Measurements from ENCODE around the gene POLE.

The POLE gene

DNA sequence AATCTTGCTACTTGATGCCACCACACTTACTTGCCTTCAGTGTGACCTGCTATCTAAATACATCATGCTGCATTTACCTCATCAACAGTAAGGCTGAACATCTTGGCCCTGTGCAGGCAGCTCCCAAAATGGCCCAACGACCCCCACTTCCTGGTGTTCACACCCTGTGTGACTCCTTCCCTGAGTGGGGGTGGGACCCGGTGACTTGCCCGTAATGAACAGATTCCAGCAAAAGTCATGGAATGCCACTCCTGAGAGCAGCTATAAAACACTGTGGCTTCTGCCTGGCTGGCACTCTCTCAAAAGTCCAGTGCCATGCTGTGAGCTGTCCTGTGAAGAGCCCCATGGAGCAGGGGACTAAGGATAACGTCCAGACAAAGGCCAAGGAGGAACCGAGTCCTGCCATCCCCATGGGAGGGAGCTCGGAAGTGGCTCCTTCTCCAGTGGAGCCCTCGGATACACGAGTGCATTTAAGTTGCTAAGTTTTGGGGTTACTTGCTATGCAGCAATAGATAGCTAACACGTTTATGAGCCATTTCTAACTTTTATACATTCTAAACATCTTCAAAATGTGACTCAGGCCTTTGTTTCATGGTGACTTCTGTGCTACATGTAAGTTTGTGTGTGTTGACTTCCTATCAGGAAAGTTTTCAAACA is 35.6 kb downstream of the POLE start:
- DNase-seq: no peak

DNA sequence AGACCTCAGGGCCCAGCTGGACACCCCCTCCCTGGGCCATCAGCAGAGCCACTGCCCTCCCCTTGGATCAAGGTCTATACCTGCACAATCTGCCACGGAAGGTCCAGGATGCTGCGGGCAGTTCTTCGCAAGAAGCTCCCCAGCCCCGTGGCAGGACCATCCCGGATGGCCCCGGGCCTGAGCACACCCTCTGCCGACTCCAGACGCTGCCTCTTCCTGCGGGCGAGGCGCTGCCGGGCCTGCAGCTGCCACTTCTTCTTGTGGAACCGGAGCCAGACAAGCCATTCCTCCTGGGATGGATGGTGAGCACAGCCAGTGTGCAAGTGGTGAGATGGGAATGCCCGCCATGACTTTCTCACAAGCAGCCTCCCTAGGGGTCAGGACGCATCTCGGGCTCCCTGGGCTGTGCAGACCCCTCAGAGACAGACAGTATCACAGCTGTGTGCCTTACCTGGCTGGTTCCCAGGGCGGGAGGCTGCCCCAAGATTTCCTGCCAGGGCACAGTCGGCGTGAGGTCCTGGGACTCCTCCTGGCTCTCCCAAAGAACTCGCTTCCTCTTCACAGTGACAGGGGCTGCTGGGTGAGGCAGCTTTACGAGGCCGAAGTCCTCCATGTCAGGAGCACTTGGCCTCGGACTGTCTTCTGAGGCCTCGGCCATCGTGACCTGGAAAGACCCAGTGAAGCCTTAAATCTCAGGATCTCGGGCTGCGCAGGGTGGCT is 37.8 kb downstream of the POLE start:
- no peak for DNase-seq

DNA sequence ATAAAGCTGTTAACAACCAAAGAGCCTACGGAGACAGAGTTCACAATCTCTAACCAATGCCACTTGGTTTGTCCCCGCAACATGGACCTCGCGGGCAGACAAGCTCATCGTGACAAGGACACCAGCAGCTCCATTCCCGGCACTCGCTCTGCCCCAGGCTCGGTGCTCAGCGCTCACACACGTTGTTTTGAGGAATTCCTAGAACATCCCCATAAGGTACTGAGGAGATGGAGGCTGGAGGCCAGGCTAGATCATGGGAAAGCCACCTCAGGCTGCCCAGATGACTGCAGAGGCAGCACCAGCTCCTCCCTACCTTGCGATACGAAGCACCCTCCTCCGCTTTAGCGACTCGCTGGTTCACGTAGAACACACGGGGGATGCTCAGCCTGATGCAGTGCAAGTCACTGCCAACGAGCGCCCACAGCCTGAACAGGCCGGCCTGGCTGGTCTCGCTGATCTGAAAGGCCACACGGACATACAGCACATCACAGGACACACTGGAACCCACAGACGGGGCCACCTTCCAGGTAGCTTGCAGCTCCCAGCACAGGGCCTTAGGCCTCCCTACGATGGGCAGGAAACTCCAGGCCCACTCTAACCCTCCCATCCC is 38.4 kb downstream of the POLE start:
- DNase-seq: no peak

DNA sequence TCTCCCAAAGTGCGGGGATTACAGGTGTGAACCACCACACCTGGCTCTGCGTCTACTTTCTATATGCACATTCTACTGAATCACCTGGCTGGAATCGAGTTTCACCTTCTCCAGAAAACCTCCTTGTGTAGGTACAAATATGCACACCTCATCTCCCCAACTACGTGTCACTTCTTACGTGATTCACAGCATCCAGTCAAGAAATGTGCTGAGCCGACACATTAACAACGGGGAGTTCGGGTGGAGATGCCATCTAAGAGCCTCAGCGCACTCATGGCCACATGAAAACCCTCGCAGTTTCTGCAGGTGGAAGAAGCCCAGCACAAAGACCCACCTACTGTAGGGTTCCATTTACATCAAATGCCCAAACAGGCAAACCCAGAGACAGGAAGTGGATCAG is 39.3 kb downstream of the POLE start:
- DNase-seq: no peak

DNA sequence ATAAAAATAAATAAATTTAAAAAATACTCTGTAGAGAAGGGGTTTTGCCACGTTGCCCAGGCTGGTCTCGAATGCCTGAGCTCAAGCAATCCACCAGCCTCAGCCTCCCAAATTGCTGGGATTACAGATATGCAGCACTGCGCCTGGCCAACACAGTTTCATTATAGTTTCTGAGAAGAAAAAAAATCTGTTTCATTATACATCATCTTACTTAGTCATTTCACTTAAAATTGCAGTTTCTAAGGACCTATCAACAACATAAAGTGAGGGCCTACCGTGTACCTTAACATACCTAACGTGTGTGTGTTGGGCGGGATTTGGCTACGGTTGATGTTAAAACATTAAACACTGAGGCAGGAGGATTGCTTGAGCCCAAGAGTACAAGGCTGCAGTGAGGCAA is 40.3 kb downstream of the POLE start:
- no peak for DNase-seq

DNA sequence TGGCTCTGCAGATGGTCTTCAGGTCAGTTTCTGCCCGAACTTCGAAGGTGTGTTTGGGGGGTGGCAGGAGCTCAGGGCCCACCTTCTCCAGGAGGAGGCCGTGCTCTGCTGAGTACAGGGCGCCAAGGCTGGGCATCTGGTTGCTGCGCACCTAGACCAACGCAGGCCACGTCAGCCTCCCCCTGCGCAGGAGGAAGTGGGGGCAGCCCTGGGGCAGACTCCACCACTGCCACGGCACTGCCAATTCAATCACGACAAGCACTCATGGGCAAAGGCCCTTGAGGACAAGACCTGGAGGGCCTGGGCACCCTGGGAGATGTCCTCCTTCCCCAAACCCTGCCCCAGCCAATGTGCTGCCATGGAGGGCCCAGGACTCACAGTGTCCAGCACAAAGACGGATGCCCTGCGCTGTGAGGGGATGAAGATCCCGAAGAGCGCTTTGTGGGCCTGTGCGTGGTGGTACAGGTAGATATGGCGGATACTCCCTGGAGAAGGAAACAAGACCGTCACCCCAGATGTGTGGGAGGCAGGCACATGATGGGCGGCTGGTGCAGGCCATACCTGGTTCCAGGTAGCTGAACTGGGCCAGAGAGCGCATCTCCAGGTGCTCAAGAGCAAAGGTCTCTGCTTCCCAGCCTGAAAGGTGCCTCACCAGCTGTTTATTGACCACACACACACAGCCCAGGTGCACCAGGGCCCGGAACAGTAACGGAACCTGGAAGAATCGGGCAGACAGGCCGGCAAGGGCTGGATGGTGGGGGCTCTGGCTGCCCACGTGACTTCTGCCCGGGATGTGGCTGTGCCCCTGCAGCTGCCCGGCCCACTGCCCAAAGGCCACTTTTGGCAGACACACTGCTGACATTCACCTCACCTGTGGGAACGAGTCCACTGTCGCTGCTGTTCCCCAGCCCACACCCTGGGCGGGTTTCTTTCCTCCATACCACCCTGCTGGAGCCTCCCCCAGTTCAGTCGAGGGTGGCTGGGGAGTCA is 44.0 kb downstream of the POLE start:
- DNase-seq: no peak

DNA sequence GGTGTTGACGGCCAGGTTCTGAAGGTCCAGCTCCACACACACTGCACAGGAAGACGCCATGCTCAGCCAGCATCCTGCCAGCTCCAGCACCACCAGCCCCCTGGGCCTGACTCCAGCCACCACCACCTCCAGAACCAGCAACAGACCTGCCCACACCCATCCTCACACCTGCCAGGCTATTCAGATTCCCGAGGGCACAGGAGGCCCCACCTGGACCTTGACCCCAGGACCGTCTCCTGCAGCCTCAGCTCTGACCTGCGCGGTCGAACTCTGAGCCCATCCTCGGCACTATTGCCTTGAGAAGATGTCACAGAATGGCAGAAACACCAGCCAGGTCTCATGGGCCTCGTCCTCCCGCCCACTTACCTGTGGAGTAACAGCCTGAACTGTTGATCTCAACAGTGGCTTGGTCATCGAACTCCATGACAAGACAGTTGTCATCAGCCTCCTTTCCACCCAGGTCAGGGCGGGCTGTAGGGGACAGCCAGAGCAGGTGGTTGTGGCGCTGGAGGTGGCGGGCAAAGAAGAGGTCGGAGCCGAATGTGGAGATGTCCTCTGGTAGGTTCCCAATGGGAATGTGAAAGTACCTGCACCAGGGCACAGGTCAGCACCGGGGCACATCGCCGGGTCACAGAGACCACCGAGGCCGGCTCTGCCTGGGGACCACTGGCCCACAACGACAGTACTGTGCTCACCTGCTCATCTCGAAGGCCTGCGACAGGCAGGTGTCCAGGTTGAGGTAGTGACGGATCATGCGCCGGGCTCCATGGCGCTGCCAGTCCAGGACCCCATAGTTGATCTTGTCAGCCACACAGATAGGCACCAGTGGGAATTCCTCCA is 45.1 kb downstream of the POLE start:
- DNase-seq: no peak

DNA sequence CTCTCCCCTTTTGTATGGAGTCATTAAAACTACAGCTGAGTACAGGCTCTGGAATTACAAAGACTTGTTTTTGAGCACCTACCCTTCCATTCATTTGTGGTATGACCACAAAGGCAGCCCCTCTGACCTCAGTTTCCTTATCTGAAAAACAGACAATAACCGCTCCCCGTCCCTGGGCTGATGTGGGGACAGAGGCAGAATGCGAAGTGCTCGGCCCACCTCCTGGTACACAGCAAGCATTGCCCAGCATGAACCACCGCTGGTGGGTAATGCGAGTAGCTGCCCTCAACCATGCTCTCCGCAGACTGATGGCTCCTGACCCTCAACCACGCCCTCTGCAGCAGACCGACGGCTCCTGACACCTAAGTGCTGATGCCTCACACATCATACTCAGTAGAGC is 46.2 kb downstream of the POLE start:
- DNase-seq: no peak

DNA sequence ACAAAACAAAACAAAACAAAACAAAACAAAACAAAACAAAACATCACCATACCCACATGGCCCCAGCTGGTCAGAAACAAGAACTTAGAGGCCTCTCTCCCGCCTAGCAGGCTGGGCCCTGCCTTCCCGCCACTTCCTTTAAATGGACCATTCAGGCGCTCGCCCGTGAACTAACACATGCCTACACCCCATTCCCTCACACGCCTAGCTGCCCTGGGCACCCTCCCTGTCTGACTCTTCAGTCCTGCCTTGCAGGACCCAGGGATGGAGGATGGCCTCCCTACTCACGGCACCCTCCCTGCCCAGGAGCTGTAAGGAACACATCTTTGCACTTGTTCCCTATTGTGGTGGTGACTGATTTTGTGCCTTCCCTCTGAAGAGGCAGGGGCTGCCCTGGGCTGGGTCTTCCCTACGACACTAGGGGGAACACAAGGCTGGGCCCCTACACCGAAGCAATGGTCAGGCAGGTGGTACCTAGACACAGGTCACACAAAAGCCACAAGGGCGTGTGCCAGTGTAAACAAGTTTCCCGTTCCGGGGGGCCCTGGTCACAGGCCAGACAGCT is 47.1 kb downstream of the POLE start:
- no peak for DNase-seq

DNA sequence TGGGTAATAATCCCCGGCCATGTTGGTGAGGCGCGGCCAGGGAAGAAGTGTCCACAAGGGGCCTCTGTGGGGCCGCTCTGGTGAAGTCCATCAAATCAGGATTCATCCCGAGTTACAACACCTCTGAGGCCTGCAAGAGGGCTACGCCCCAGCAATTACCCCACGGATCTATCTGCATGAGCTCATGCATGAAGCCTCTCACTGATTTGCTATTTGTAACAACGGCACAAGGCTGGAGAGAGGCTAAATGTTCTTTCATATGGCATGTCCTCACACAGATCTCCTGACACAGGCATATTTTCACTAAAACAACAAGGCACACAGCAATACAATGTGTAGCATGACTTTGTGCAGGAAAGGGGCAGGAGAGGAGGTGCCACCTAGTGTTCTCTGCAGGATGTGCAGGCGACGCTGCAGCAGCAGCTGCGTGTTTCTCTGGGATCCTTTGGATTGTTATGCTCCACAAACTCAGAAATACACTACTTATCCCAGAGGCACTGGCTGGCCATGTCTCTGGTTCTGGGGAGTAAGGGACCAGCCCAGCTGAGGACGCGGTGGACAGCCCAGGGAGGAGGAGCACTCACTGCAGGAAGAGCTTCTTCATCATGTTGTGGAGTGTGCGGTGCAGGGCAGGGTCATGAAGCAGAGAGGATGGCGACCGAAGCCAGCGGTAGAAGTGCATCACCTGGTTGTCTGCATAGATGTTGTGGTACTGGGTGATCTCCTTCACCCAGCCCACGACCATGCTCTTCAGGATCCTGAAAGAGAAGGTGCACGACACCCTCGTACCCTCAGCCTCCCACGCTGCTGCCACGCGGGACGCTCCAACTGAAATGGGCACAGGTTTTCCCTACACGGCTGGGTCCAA is 48.4 kb downstream of the POLE start:
- DNase-seq: no peak

DNA sequence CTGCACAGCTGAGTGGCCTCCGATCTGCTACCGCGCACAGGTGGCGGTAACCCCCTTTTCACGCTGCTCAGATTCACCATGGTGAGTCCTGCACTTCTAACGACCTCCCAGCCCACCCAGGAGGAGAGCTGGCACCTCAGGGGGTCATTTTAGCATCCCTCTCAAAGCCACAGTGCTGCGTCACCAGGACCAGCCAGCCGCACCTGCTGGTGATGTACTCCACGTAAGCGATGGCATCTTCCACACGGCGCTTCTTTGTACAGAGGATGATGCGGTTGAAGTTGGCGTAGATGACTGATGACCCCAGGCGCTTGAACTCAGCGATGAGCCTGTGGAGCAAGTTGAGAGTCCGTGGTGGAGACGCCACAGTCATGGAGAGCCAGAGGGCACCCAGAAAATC is 49.3 kb downstream of the POLE start:
- no peak for DNase-seq

DNA sequence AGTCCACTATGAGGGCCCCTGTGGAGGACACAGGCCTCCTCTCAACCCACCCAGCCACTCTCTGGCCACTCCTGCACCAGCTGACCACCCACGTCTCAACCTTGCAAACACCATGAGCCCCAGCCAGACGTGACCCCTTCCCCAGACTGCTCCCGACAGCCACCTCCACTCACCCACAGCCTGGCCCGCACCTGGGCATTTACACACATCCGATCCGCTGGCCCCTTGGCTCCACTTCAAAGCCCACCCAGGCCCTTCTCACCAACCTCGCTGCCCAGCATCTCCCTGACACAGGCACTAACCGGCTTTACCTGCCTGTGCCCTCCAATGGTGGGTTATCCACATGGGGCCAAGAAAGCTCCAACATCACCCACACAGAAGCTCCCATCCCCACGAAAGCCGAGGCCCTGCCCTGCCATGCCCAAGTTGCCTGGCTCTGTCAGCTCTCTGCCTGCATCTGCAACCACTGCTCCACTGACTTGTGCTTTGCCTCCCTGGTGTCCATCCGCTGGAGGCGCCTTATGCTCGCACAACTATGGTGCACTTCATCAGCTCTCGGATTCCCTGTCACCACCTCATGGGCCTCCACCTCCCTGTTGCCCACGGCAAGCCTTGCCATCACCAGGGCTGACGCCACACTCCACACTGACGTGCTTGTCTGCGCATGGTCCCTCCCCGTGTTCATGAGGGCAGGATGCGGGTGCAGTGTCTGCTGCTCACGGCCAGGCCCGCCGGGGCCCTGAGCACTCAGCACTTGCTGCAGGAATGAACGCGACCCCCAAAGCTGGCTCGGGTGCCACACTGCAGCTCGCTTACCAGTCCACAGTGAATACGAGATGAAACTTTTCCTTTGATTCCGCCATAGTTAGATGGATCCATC is 51.8 kb downstream of the POLE start:
- no peak for DNase-seq

DNA sequence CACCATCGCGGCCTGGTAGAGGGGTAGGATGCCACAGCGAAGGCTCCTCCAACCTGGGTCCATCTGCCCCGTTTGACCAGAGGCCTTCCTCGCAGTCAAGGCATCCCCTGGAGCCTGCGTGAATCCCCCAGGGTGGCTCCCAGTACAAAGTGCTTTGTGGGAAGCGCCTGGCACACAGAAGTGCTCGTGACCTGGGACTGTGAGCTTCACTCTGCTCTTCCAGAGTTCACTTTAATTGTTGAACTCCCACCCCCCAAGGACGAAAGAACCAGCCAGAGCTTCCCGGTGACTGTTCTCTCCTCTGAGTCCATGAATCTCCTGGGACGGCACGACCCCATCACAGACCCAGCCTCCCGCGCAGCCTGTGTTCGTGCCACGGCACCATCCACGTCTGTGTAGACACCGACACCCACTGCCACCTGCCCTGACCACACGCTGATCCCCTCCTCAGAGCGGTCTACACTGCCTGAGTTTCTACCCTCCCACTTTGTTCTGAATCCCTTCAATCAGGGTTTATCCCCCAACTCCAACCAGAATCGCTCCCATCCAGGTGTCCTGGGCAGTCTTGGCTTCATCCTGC is 52.6 kb downstream of the POLE start:
- DNase-seq: no peak

DNA sequence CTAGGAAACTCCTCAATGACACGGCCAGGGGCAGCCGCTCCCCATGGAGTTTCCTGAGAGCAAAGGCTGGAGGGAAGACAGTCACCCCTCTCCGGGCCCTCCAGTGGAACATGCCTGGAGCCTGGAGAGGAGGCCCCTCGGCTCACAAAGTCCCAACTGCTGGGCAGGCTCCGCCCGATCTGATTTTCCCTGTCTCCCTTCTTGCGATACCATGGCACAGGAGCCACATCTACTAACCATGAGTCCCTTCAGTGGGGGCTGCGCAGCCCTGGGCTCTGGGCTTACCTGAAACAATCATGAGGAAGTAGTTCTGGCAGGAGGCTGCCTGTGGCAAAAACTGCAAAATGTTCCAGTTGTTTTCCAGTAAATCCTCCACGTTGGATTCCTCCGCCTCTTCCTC is 53.2 kb downstream of the POLE start:
- no peak for DNase-seq

DNA sequence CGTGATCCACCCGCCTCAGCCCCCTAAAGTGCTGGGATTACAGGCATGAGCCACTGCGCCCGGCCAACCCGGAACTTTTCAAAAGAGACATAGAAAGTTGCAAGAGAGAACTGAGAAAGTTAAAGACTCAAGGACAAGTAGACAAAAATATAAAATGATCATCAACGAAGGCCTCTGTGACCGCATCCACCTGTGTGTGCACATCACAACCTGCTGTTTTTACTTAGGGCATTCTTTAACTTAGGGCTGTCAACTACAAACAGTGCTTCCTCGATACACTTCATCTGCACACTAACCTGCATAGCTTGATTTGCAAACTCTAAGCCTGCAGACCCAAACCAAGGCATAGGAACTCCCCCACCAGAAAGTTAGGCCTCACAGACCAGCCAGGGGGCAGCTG is 53.7 kb downstream of the POLE start:
- DNase-seq: no peak

DNA sequence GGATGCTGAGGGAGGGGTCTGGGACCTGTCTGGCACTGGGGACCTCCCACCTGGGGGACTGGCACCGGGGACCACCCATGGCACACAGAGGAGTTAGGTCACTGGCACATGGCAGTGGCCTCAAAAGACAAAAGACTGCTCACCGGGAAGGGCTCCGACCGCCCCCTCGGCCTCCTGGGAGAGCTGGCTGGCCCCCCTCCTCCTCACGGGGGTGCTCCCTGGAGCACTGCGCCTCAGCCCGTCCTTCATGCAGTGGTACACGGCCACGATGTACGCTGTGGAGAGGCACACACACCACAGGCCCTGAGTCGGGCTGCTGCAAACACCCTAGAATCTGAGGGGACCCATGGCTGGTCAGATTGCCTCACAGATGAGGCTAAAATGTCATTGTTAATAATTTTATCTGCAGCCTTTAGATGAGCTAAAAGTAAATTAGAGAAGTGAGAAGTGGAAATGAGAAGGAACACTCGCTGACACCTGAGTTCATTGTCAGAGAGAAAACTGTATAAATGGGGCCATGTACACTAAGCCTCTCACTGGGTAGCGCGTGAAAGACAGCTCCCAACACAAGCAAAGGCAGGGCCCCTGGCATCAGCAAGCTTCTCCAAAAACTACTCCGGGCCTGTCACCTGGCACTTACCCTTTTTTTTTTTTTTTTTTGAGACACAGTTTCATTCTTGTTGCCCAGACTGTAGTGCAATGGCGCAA is 54.5 kb downstream of the POLE start:
- DNase-seq: no peak

DNA sequence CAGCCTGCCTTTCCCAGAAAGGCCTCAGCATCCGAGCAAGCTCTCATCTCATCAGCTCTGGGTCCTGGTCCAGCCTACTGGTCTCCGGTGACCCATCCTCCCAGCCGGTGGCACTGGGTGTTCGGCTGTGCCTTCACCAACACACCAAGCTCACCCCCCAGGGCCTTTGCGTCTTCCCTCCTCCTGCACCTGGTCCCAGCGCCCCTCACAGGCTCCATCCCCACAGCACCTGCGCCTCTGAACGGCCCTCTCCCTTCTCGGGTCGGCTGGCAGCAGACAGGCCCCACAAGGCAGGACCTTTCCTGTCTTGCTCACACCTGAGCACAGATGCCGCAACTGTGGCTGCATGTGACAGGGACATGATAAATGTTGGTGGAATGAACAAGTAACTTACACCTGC is 55.5 kb downstream of the POLE start:
- no peak for DNase-seq

DNA sequence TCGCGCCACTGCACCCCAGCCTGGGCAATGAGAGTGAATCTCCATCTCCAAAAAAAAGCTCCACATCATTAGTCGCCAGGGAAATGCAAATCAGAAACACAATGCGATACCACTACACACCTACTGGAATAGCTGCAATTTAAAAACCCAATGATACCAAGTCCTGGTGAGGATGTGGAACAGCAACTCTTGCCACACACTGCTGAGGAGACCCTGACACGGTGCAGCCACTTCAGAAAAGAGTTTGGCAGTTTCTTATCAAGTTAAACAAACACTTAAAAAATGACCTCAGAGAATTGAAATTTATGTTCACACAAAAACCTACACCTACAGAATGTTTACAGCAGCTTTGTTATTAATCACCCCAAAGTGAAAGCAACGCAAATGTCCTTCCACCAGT is 56.5 kb downstream of the POLE start:
- DNase-seq: no peak

DNA sequence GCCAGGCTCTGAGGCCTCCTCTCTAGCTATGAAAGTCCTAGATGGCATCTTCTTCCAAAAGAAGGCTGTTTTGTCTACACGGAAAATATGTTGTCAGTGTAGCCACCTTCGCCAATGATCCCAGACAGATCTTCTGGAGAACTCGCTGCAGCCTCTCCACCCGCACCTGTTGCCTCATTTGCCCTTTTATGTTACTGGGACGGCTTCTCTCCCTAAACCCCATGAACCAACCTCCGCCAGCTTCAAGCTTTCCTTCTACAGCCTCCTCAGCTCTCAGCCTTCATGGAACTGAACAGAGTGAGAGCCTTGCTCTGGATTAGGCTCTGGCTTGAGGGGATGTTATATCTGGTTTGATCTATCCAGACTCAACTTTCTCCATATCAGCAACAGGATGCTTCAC is 57.8 kb downstream of the POLE start:
- DNase-seq: no peak

Measured in CD4-positive, alpha-beta T cell treated with Interleukin-4 for 4 hours (primary cell).